H1 (cell line): Measurements from ENCODE around the gene VGLL4. TPM values are rescaled to one million over a fixed set of nuclear protein-coding genes. Genes with fewer than 3 reads are reported as not detected.

Source experiments
- CTCF ChIA-PET: fragments of 300-600 bp; sonication (Branson Sonifier 250); formaldehyde crosslinking; loops from one replicate; lab custom pipeline; 2021; ENCODE audit not compliant: partially characterized antibody; lab: Charles Lee
- POLR2A ChIA-PET: fragments of 300-600 bp; sonication (Branson Sonifier 250); formaldehyde crosslinking; loops from one replicate; lab custom pipeline; 2021; ENCODE audit warnings: inconsistent platforms; ENCODE audit not compliant: partially characterized antibody; lab: Charles Lee
- DNase-seq, 2 experiments: peaks; one replicate each; pipeline versions ENCODE4 v3.0.0 to v3.0.0-alpha.2; 2010 to 2022; ENCODE audit warnings: low spot score in 2 of 2, low read depth in 1 of 2, mixed read lengths in 1 of 2
- FAIRE-seq: peaks from 2 replicates; lab custom pipeline; 2011; peaks lifted over from hg19 to GRCh38; lab: Jason Lieb, UNC
- H2AFZ ChIP-seq: 2 replicates; pipeline ENCODE4 v1.8.1; 2012; ENCODE audit warnings: low read length, inconsistent platforms
- H2AK5ac ChIP-seq: 2 replicates; pipeline ENCODE4 v1.6.1; 2013; ENCODE audit warnings: low read depth, low read length
- H2BK120ac ChIP-seq: replicated peaks from 2 replicates; pipeline ENCODE3; 2013; ENCODE audit warnings: low read depth, low read length, inconsistent platforms
- H2BK12ac ChIP-seq: 2 replicates; pipeline ENCODE4 v1.6.1; 2013; ENCODE audit warnings: low read depth, low read length
- H2BK15ac ChIP-seq: 2 replicates; pipeline ENCODE4 v1.6.1; 2013; ENCODE audit warnings: low read length
- H2BK20ac ChIP-seq: 2 replicates; pipeline ENCODE4 v1.6.1; 2013; ENCODE audit warnings: low read length
- H2BK5ac ChIP-seq: 2 replicates; pipeline ENCODE4 v1.6.1; 2013; ENCODE audit warnings: low read depth, low read length
- H3K14ac ChIP-seq: 2 replicates; pipeline ENCODE4 v1.6.1; 2013; ENCODE audit warnings: inconsistent platforms; ENCODE audit not compliant: insufficient read length
- H3K18ac ChIP-seq: 2 replicates; pipeline ENCODE4 v1.6.1; 2013; ENCODE audit warnings: low read length; ENCODE audit errors: extremely low read depth
- H3K23ac ChIP-seq: 2 replicates; pipeline ENCODE4 v1.6.1; 2013; ENCODE audit warnings: inconsistent platforms; ENCODE audit not compliant: insufficient read length
- H3K23me2 ChIP-seq: 2 replicates; pipeline ENCODE4 v1.6.1; 2013; ENCODE audit warnings: low read depth, low read length
- H3K27ac ChIP-seq: 2 replicates; pipeline ENCODE4 v1.6.1; 2011; ENCODE audit warnings: low read depth, low read length, inconsistent platforms
- H3K27me3 ChIP-seq, 4 experiments: replicated peaks in 1 of 4; 1 replicate in 1 of 4; 2 replicates in 3 of 4; pipeline versions ENCODE4 v1.6.1 to v1.8.1; 2011 to 2013; ENCODE audit warnings: low read length in 3 of 4, mild to moderate bottlenecking in 3 of 4, inconsistent platforms in 2 of 4, mixed read lengths in 2 of 4, moderate library complexity in 1 of 4; ENCODE audit not compliant: control insufficient read depth in 3 of 4, insufficient read depth in 3 of 4; ENCODE audit errors: extremely low read depth in 1 of 4
- H3K36me3 ChIP-seq, 4 experiments: 2 replicates each; pipeline versions ENCODE4 v1.6.1 to v1.8.1; 2011 to 2013; ENCODE audit warnings: mild to moderate bottlenecking in 4 of 4, low read length in 3 of 4, moderate library complexity in 2 of 4, control low read depth in 1 of 4, inconsistent platforms in 1 of 4; ENCODE audit not compliant: insufficient read depth in 4 of 4, control insufficient read depth in 2 of 4
- H3K4ac ChIP-seq: replicated peaks from 2 replicates; pipeline ENCODE3; 2013; ENCODE audit warnings: low read length, low read depth, mixed read lengths, inconsistent platforms; ENCODE audit not compliant: insufficient read length
- H3K4me1 ChIP-seq, 4 experiments: replicated peaks in 1 of 4; 1 replicate in 1 of 4; 2 replicates in 3 of 4; pipeline versions ENCODE4 v1.6.1 to v1.8.1; 2011 to 2013; ENCODE audit warnings: low read length in 3 of 4, inconsistent platforms in 2 of 4, mixed read lengths in 1 of 4; ENCODE audit not compliant: insufficient read depth in 4 of 4, control insufficient read depth in 3 of 4
- H3K4me2 ChIP-seq, 2 experiments: 2 replicates each; pipeline versions ENCODE4 v1.6.1 to v1.8.1; 2011 to 2013; ENCODE audit warnings: low read depth in 2 of 2, low read length in 2 of 2, control low read depth in 1 of 2, inconsistent platforms in 1 of 2, mild to moderate bottlenecking in 1 of 2; ENCODE audit not compliant: insufficient read depth in 1 of 2
- H3K4me3 ChIP-seq, 4 experiments: fragments of 200-600, 300-600 bp in 1 of 4; sonication (generic), shearing (Covaris generic), sonication (Bioruptor Twin) in 1 of 4; 2 replicates each; pipeline versions ENCODE4 v1.5.1 to v1.8.1; 2011 to 2016; ENCODE audit warnings: low read length in 4 of 4, low read depth in 3 of 4, control low read depth in 2 of 4, inconsistent platforms in 2 of 4, mild to moderate bottlenecking in 2 of 4, mixed read lengths in 1 of 4, moderate library complexity in 1 of 4; ENCODE audit not compliant: insufficient read depth in 2 of 4; ENCODE audit errors: extremely low read depth in 1 of 4
- H3K56ac ChIP-seq: replicated peaks from 2 replicates; pipeline ENCODE3; 2013; ENCODE audit warnings: low read depth, mild to moderate bottlenecking, mixed read lengths, low read length, inconsistent platforms; ENCODE audit not compliant: insufficient read length
- H3K79me1 ChIP-seq: 2 replicates; pipeline ENCODE4 v1.6.1; 2013; ENCODE audit warnings: low read depth, low read length, control low read depth
- H3K79me2 ChIP-seq, 2 experiments: 2 replicates each; pipeline versions ENCODE4 v1.6.1 to v1.8.1; 2012 to 2013; ENCODE audit warnings: low read length in 2 of 2, mild to moderate bottlenecking in 2 of 2, inconsistent platforms in 1 of 2; ENCODE audit not compliant: insufficient read depth in 2 of 2, control insufficient read depth in 1 of 2
- H3K9ac ChIP-seq, 4 experiments: replicated peaks in 1 of 4; 1 replicate in 1 of 4; 2 replicates in 3 of 4; pipeline versions ENCODE4 v1.6.1 to v1.8.1; 2011 to 2013; ENCODE audit warnings: low read depth in 3 of 4, low read length in 3 of 4, control low read depth in 2 of 4, mild to moderate bottlenecking in 2 of 4, moderate library complexity in 2 of 4, inconsistent platforms in 1 of 4; ENCODE audit errors: extremely low read depth in 1 of 4
- H3K9me3 ChIP-seq, 2 experiments: 2 replicates each; pipeline versions ENCODE4 v1.6.1 to v1.8.1; 2012 to 2013; ENCODE audit warnings: mild to moderate bottlenecking in 2 of 2, moderate library complexity in 2 of 2, control low read depth in 1 of 2, inconsistent platforms in 1 of 2, low read depth in 1 of 2, low read length in 1 of 2, mixed read lengths in 1 of 2; ENCODE audit not compliant: insufficient read depth in 2 of 2
- H4K20me1 ChIP-seq, 2 experiments: replicated peaks in 1 of 2; 2 replicates each; pipeline versions ENCODE3 to v1.8.1; 2011 to 2013; ENCODE audit warnings: inconsistent platforms in 2 of 2, low read length in 2 of 2, mild to moderate bottlenecking in 1 of 2; ENCODE audit not compliant: insufficient read depth in 2 of 2, control insufficient read depth in 1 of 2
- H4K5ac ChIP-seq: 2 replicates; pipeline ENCODE4 v1.6.1; 2013; ENCODE audit warnings: low read length, low read depth, mixed read lengths, inconsistent platforms; ENCODE audit not compliant: insufficient read length
- H4K8ac ChIP-seq: 2 replicates; pipeline ENCODE4 v1.8.0; 2013; ENCODE audit warnings: mild to moderate bottlenecking, moderate library complexity, low read length, inconsistent platforms; ENCODE audit not compliant: insufficient read depth; ENCODE audit errors: extremely low read depth
- H4K91ac ChIP-seq: replicated peaks from 2 replicates; pipeline ENCODE3; 2013; ENCODE audit warnings: low read length, mixed read lengths, inconsistent platforms; ENCODE audit not compliant: insufficient read length
- KDM1A ChIP-seq: fragments of 200-600, 300-600 bp; sonication (generic); IDR thresholded peaks from 2 replicates; pipeline ENCODE4 v1.7.1; 2016; ENCODE audit warnings: mild to moderate bottlenecking, low read length, borderline replicate concordance
- SAP30 ChIP-seq: fragments of 300-600 bp; sonication (generic); IDR thresholded peaks from 2 replicates; pipeline ENCODE4 v1.7.1; 2012; ENCODE audit warnings: low read length, moderate library complexity, mild to moderate bottlenecking, inconsistent platforms; ENCODE audit not compliant: insufficient read depth, insufficient replicate concordance
- WGBS, 2 experiments: shearing (Covaris generic) in 1 of 2; methylation state at CpG; one replicate each; pipeline versions ENCODE4 v1.1.6 to v1.1.7; 2013 to 2015; ENCODE audit warnings: low lambda C conversion rate in 2 of 2, mixed read lengths in 2 of 2, inconsistent platforms in 1 of 2, low coverage in 1 of 2, missing lambda C conversion rate in 1 of 2; ENCODE audit not compliant: insufficient replicate concordance in 2 of 2, insufficient coverage in 1 of 2, insufficient read length in 1 of 2; ENCODE audit errors: extremely low coverage in 1 of 2, missing lambda C conversion rate in 1 of 2; 5-methylcytosine and 5-hydroxymethylcytosine counted together
- polyA plus RNA-seq, 7 experiments: library from polyadenylated mRNA; depleted of rRNA in 3 of 7; stranded (reverse) in 5 of 7; unstranded in 2 of 7; fragments of >200 nt in 5 of 7; fragments of 200-250 nt in 2 of 7; gene quantifications; 1 replicate in 5 of 7; 2 replicates in 1 of 7; 4 replicates in 1 of 7; pipeline versions ENCODE4 v1.2.1 to v1.2.3, GENCODE V29; 2011 to 2013; ENCODE audit warnings: missing spikeins in 2 of 7, mixed read lengths in 2 of 7
- total RNA-seq: library from RNA; stranded (reverse); fragmentation: NEBNext Ultra II Directional; extraction: Animal tissue kit (Norgen Biotek cat#: 25700); gene quantifications from 2 replicates; pipeline ENCODE4 v1.2.1, GENCODE V29; 2021

VGLL4 gene
- total and polyA plus RNA-seq, 2 of the 8 experiments (the other 6 are each of a cell fraction or from before 2014, with no cell fraction given): 45.1 to 50.0 TPM

DNA sequence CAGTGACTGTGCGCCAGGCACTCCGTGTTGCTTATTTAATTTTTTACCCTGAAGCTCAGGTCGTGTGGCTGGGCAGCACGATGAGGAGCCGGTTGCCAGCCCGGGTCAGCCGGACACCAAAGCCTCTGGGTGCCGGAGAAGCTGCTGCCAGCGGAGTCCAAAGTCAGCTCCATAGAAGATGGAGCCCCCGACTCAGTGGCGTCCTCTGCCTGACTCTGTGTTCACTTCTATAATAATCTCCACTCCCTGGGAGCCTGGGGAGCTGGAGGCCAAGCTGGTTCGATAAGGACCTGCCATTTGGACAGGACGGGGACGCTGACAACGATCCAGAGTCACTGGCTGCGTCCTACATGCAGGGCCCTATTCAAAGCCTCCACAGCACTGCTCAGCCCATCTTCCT lies 78.6 kb downstream of the VGLL4 start:
- DNase-seq (no peak), FAIRE-seq (no peak)
- Histone ChIP-seq H3K36me3 (peaks cover 0 to 14% (median 0%) of the 10 kb centered on the region in 4 experiments; a peak in 4 of 8 replicates), H2AK5ac (0 out of 2 replicates have a peak overlapping the region, but pooled peaks have one; percentile 65), H4K5ac (no peak overlapping the region), H3K27ac (0 out of 2 replicates have a peak overlapping the region, but pooled peaks have one; percentile 0), H3K23ac (no peak overlapping the region), H3K4ac (no peak overlapping the region), H3K9ac (no peak overlapping the region), H2BK120ac (no peak overlapping the region), H4K91ac (no peak overlapping the region), H4K20me1 (peaks cover 25 to 29% of the 10 kb centered on the region in 2 experiments), H3K14ac (no peak overlapping the region), H3K23me2 (no peaks in the 10 kb centered on the region), H3K79me2 (peaks cover 0 to 24% of the 10 kb centered on the region in 2 experiments; a peak in 1 of 4 replicates), H2BK12ac (no peak overlapping the region), H3K18ac (no peak overlapping the region), H2BK20ac (no peak overlapping the region), H3K79me1 (peaks cover 22% of the 10 kb centered on the region), H4K8ac (no peak overlapping the region), H3K56ac (no peak overlapping the region), H3K27me3 (no peaks in the 10 kb centered on the region), H2BK15ac (no peak overlapping the region), H2BK5ac (no peak overlapping the region), H3K9me3 (no peaks in the 10 kb centered on the region), H3K4me2 (no peak overlapping the region), H2AFZ (no peak overlapping the region), H3K4me3 (no peak overlapping the region), H3K4me1 (peaks cover 0 to 6% (median 0%) of the 10 kb centered on the region in 4 experiments; a peak in 2 of 7 replicates)
- TF ChIP-seq KDM1A (no peak), SAP30 (no peak)
- 94% methylated on average over 16 of the region's 16 CpGs; no CpG with 5 or more reads in 1 of the 2 experiments for WGBS, 2 experiments
- ChIA-PET POLR2A (interaction anchor here (1.2 to 1.6 kb wide), 2 partner anchors 11 to 26 kb away, joined by 4 read pairs; no protein-coding TSS in a partner anchor), CTCF (interaction anchor here (1.3 to 2.9 kb wide), 4 partner anchors 8 to 26 kb away, joined by 4 to 8 read pairs (median 5); no protein-coding TSS in a partner anchor)
